Measurements from ENCODE around the gene ALOX12. TPM values are rescaled to one million over a fixed set of nuclear protein-coding genes. Genes with fewer than 3 reads are reported as not detected.

The ALOX12 gene
- polyA plus RNA-seq, 3 donors: 0.29 to 1.2 TPM; not detected in 1

- H3K4me3 Mint-ChIP-seq: no peak overlapping the region
- Histone ChIP-seq H3K4me1 (ENCODE audit: control insufficient read depth in 1 of 2, insufficient read depth in 2 of 2, low read length in 2 of 2) (peaks cover 27 to 29% of the 10 kb centered on the region in 2 donors), H3K27me3 (ENCODE audit: control insufficient read depth in 2 of 2, insufficient read depth in 2 of 2, low read length in 2 of 2) (no peaks in the 10 kb centered on the region), H4K20me1 (ENCODE audit: insufficient read depth, low read length) (peaks cover 67% of the 10 kb centered on the region), H3K36me3 (replicated peaks in 1 of 2; ENCODE audit: control insufficient read depth in 1 of 2, insufficient read depth in 2 of 2, low read length in 2 of 2) (peaks cover 24 to 49% of the 10 kb centered on the region in 2 donors), H3K4me2 (replicated peaks; ENCODE audit: extremely low read depth, low read length, poor library complexity, severe bottlenecking) (no peak overlapping the region), H3K27ac (ENCODE audit: low read depth in 1 of 2, low read length in 2 of 2) (no peak overlapping the region), H3K79me2 (ENCODE audit: insufficient read depth, low read length) (peaks cover 71% of the 10 kb centered on the region), H2AFZ (ENCODE audit: insufficient read depth, low read depth, low read length, poor library complexity, severe bottlenecking) (no peak overlapping the region), H3K9me3 (replicated peaks in 1 of 2; ENCODE audit: control insufficient read depth in 1 of 2, insufficient read depth in 1 of 2, low read length in 2 of 2) (no peaks in the 10 kb centered on the region), H3K4me3 (replicated peaks in 1 of 3; ENCODE audit: low read depth in 2 of 3, low read length in 3 of 3) (no peak overlapping the region), H3K9ac (ENCODE audit: insufficient read depth, low read length, poor library complexity, severe bottlenecking) (no peak overlapping the region)
- H3K27me3 Mint-ChIP-seq (ENCODE audit: low read depth in 3 of 3): peaks cover 0 to 1% (median 0%) of the 10 kb centered on the region in 3 donors
- H3K9me3 Mint-ChIP-seq: no peaks in the 10 kb centered on the region
- H3K4me1 Mint-ChIP-seq: peaks cover 41% of the 10 kb centered on the region
- H3K36me3 Mint-ChIP-seq: peaks cover 41 to 48% of the 10 kb centered on the region in 2 donors
- DNase-seq: no peak
- H3K27ac Mint-ChIP-seq: peak overlapping the region in 5 of 7 donors; percentile 39 to 68 (median 48)
- no peak for TF ChIP-seq CTCF (IDR thresholded peaks at IDR 0.05)
- intact Hi-C loops (cut with micrococcal nuclease): no loop called here
- WGBS (ENCODE audit: insufficient coverage): 94% methylated on average over 2 of the region's 2 CpGs
Measured at GRCh38 chr17:7007143-7007542, 11.3 kb downstream of the ALOX12 start.

GRCh38 chr17:7010523-7010922 is 14.7 kb downstream of the ALOX12 start:
- H3K36me3 ChIP-seq (replicated peaks in 1 of 2; ENCODE audit: control insufficient read depth in 1 of 2, insufficient read depth in 2 of 2, low read length in 2 of 2): peaks cover 15 to 33% of the 10 kb centered on the region in 2 donors
- no peak overlapping the region for H2AFZ ChIP-seq (ENCODE audit: insufficient read depth, low read depth, low read length, poor library complexity, severe bottlenecking)
- no peak for DNase-seq
- H3K27me3 ChIP-seq (ENCODE audit: control insufficient read depth in 2 of 2, insufficient read depth in 2 of 2, low read length in 2 of 2): no peaks in the 10 kb centered on the region
- peaks cover 0 to 5% (median 0%) of the 10 kb centered on the region in 3 donors for H3K27me3 Mint-ChIP-seq (ENCODE audit: low read depth in 3 of 3)
- H3K4me3 ChIP-seq (replicated peaks in 1 of 3; ENCODE audit: low read depth in 2 of 3, low read length in 3 of 3): peak overlapping the region in 1 of 3 experiments; percentile 97
- peaks cover 41 to 48% of the 10 kb centered on the region in 2 donors for H3K36me3 Mint-ChIP-seq
- no peak overlapping the region for H3K9ac ChIP-seq (ENCODE audit: insufficient read depth, low read length, poor library complexity, severe bottlenecking)
- peaks cover 41% of the 10 kb centered on the region for H4K20me1 ChIP-seq (ENCODE audit: insufficient read depth, low read length)
- peak overlapping the region in 3 of 7 donors; percentile 13 to 69 (median 41) for H3K27ac Mint-ChIP-seq
- H3K4me2 ChIP-seq (replicated peaks; ENCODE audit: extremely low read depth, low read length, poor library complexity, severe bottlenecking): peak overlapping the region; percentile 96
- peaks cover 85% of the 10 kb centered on the region for H3K79me2 ChIP-seq (ENCODE audit: insufficient read depth, low read length)
- intact Hi-C loops (cut with micrococcal nuclease): loop anchor here in 1 of 2 donors (5.0 kb wide), 2 partner anchors 358 to 1047 kb away; partner anchors contain the start of genes C17orf100 and MED31
- H3K27ac ChIP-seq (ENCODE audit: low read depth in 1 of 2, low read length in 2 of 2): no peak overlapping the region
- H3K4me3 Mint-ChIP-seq: peak overlapping the region in 1 of 2 donors; percentile 52
- H3K9me3 ChIP-seq (replicated peaks in 1 of 2; ENCODE audit: control insufficient read depth in 1 of 2, insufficient read depth in 1 of 2, low read length in 2 of 2): no peaks in the 10 kb centered on the region
- TF ChIP-seq CTCF (IDR thresholded peaks at IDR 0.05): no peak
- peaks cover 0 to 5% (median 0%) of the 10 kb centered on the region in 7 donors for H3K9me3 Mint-ChIP-seq
- WGBS (ENCODE audit: insufficient coverage): no CpG with 5 or more reads among the region's 2 CpGs
- H3K4me1 ChIP-seq (ENCODE audit: control insufficient read depth in 1 of 2, insufficient read depth in 2 of 2, low read length in 2 of 2): peaks cover 43 to 46% of the 10 kb centered on the region in 2 donors
- peaks cover 51% of the 10 kb centered on the region for H3K4me1 Mint-ChIP-seq
